Measurements from ENCODE around the gene MYOZ2.

- TF ChIP-seq PRDM4 (tag by site-specific recombination; IDR thresholded peaks at IDR 0.05) (no peak), CTCF (tag by site-specific recombination; IDR thresholded peaks at IDR 0.05) (no peak), ZNF596 (tag by site-specific recombination; IDR thresholded peaks at IDR 0.05) (no peak), PATZ1 (tag by site-specific recombination; IDR thresholded peaks at IDR 0.05) (no peak), ZNF239 (tag by site-specific recombination; IDR thresholded peaks at IDR 0.05) (no peak), KLF1 (tag by site-specific recombination; IDR thresholded peaks at IDR 0.05) (no peak), ZNF639 (tag by site-specific recombination; IDR thresholded peaks at IDR 0.05) (no peak)
- TF ChIP-seq, protein P1, sequence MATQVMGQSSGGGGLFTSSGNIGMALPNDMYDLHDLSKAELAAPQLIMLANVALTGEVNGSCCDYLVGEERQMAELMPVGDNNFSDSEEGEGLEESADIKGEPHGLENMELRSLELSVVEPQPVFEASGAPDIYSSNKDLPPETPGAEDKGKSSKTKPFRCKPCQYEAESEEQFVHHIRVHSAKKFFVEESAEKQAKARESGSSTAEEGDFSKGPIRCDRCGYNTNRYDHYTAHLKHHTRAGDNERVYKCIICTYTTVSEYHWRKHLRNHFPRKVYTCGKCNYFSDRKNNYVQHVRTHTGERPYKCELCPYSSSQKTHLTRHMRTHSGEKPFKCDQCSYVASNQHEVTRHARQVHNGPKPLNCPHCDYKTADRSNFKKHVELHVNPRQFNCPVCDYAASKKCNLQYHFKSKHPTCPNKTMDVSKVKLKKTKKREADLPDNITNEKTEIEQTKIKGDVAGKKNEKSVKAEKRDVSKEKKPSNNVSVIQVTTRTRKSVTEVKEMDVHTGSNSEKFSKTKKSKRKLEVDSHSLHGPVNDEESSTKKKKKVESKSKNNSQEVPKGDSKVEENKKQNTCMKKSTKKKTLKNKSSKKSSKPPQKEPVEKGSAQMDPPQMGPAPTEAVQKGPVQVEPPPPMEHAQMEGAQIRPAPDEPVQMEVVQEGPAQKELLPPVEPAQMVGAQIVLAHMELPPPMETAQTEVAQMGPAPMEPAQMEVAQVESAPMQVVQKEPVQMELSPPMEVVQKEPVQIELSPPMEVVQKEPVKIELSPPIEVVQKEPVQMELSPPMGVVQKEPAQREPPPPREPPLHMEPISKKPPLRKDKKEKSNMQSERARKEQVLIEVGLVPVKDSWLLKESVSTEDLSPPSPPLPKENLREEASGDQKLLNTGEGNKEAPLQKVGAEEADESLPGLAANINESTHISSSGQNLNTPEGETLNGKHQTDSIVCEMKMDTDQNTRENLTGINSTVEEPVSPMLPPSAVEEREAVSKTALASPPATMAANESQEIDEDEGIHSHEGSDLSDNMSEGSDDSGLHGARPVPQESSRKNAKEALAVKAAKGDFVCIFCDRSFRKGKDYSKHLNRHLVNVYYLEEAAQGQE (tag by site-specific recombination; IDR thresholded peaks at IDR 0.05) = no peak
- TF ChIP-seq, protein P2, sequence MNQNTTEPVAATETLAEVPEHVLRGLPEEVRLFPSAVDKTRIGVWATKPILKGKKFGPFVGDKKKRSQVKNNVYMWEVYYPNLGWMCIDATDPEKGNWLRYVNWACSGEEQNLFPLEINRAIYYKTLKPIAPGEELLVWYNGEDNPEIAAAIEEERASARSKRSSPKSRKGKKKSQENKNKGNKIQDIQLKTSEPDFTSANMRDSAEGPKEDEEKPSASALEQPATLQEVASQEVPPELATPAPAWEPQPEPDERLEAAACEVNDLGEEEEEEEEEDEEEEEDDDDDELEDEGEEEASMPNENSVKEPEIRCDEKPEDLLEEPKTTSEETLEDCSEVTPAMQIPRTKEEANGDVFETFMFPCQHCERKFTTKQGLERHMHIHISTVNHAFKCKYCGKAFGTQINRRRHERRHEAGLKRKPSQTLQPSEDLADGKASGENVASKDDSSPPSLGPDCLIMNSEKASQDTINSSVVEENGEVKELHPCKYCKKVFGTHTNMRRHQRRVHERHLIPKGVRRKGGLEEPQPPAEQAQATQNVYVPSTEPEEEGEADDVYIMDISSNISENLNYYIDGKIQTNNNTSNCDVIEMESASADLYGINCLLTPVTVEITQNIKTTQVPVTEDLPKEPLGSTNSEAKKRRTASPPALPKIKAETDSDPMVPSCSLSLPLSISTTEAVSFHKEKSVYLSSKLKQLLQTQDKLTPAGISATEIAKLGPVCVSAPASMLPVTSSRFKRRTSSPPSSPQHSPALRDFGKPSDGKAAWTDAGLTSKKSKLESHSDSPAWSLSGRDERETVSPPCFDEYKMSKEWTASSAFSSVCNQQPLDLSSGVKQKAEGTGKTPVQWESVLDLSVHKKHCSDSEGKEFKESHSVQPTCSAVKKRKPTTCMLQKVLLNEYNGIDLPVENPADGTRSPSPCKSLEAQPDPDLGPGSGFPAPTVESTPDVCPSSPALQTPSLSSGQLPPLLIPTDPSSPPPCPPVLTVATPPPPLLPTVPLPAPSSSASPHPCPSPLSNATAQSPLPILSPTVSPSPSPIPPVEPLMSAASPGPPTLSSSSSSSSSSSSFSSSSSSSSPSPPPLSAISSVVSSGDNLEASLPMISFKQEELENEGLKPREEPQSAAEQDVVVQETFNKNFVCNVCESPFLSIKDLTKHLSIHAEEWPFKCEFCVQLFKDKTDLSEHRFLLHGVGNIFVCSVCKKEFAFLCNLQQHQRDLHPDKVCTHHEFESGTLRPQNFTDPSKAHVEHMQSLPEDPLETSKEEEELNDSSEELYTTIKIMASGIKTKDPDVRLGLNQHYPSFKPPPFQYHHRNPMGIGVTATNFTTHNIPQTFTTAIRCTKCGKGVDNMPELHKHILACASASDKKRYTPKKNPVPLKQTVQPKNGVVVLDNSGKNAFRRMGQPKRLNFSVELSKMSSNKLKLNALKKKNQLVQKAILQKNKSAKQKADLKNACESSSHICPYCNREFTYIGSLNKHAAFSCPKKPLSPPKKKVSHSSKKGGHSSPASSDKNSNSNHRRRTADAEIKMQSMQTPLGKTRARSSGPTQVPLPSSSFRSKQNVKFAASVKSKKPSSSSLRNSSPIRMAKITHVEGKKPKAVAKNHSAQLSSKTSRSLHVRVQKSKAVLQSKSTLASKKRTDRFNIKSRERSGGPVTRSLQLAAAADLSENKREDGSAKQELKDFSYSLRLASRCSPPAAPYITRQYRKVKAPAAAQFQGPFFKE (tag by site-specific recombination; IDR thresholded peaks at IDR 0.05; ENCODE audit: borderline replicate concordance) = no peak
These were observed 43.4 kb downstream of the MYOZ2 start for GRCh38 chr4:119179011-119179410.
